KMS-11 (cell line): ENCODE results near the gene ST8SIA3.

Experiments
- H2AFZ ChIP-seq: fragments of 200-600 bp; sonication (generic); 2 replicates; pipeline ENCODE4 v1.6.1; 2016; ENCODE audit warnings: antibody characterized with exemption, mixed run types, low read depth
- H3K27ac ChIP-seq: fragments of 200-600 bp; sonication (generic); 2 replicates; pipeline ENCODE4 v1.6.1; 2016; ENCODE audit warnings: mild to moderate bottlenecking, mixed run types
- H3K27me3 ChIP-seq: fragments of 200-600 bp; sonication (generic); 2 replicates; pipeline ENCODE4 v1.6.1; 2017; ENCODE audit warnings: mild to moderate bottlenecking, low read depth, mixed run types, moderate library complexity; ENCODE audit not compliant: insufficient read depth
- H3K36me3 ChIP-seq: fragments of 200-600 bp; sonication (generic); 2 replicates; pipeline ENCODE4 v1.6.1; 2017; ENCODE audit warnings: mild to moderate bottlenecking, mixed run types; ENCODE audit not compliant: insufficient read depth
- H3K4me1 ChIP-seq: fragments of 200-600 bp; sonication (generic); 2 replicates; pipeline ENCODE4 v1.6.1; 2016; ENCODE audit warnings: mild to moderate bottlenecking, low read depth, mixed run types; ENCODE audit not compliant: poor library complexity, severe bottlenecking
- H3K4me2 ChIP-seq: fragments of 200-600 bp; sonication (generic); 2 replicates; pipeline ENCODE4 v1.7.0; 2016; ENCODE audit warnings: mild to moderate bottlenecking, mixed run types
- H3K4me3 ChIP-seq: fragments of 200-600 bp; sonication (generic); IDR thresholded peaks from 2 replicates; pipeline ENCODE4 v1.6.1; 2017; ENCODE audit warnings: low read depth, low read length, mixed read lengths; ENCODE audit not compliant: insufficient read depth
- H3K79me2 ChIP-seq: fragments of 200-600 bp; sonication (generic); 2 replicates; pipeline ENCODE4 v1.6.1; 2016; ENCODE audit warnings: low read depth, mixed run types; ENCODE audit not compliant: insufficient read depth
- H3K9ac ChIP-seq: fragments of 200-600 bp; sonication (generic); 2 replicates; pipeline ENCODE4 v1.6.1; 2016; ENCODE audit warnings: mild to moderate bottlenecking, mixed run types
- H4K20me1 ChIP-seq: fragments of 200-600 bp; sonication (generic); 2 replicates; pipeline ENCODE4 v1.6.1; 2016; ENCODE audit warnings: mild to moderate bottlenecking, mixed run types; ENCODE audit not compliant: insufficient read depth
- CTCF ChIP-seq: fragments of 200-600 bp; sonication (generic); conservative IDR thresholded peaks from 2 replicates; pipeline ENCODE4 v1.6.1; 2017; ENCODE audit warnings: low read depth, mild to moderate bottlenecking, antibody characterized with exemption, low read length, moderate library complexity, mixed read lengths

Gene ST8SIA3

GRCh38 chr18:57416542-57416941 lies 64.2 kb downstream of the ST8SIA3 start:
- no peak for TF ChIP-seq CTCF
- Histone ChIP-seq H3K4me3 (no peak overlapping the region), H4K20me1 (no peaks in the 10 kb centered on the region), H3K36me3 (no peaks in the 10 kb centered on the region), H3K9ac (no peak overlapping the region), H3K4me1 (peaks cover 9% of the 10 kb centered on the region), H3K79me2 (no peaks in the 10 kb centered on the region), H3K27ac (no peak overlapping the region), H3K4me2 (no peak overlapping the region), H3K27me3 (no peaks in the 10 kb centered on the region), H2AFZ (no peak overlapping the region)
